DLD1 (cell line): ENCODE measurements around the gene KCNK4.

ENCODE experiments used
- in situ Hi-C: cut with HindIII; loops from 2 replicates; pipeline ENCODE4 v1.10.0; 2017; ENCODE audit warnings: low sequenced_read_pairs

KCNK4 gene

GRCh38 chr11:64342869-64343745 lies 52.0 kb downstream of the KCNK4 start:
- in situ Hi-C loops: no loop called here

GRCh38 chr11:64343767-64344559 lies 52.9 kb downstream of the KCNK4 start:
- in situ Hi-C loops: no loop called here

GRCh38 chr11:64344787-64345186 lies 53.7 kb downstream of the KCNK4 start:
- in situ Hi-C loops: no loop called here

- in situ Hi-C loops: no loop called here
Observed at GRCh38 chr11:64347193-64347867, 56.2 kb downstream of the KCNK4 start.

GRCh38 chr11:64348383-64349024 lies 57.4 kb downstream of the KCNK4 start:
- in situ Hi-C loops: no loop called here

- in situ Hi-C loops: no loop called here
Observed at GRCh38 chr11:64349025-64349387, 57.9 kb downstream of the KCNK4 start.

GRCh38 chr11:64349404-64349803 lies 58.3 kb downstream of the KCNK4 start:
- in situ Hi-C loops: no loop called here
